NCI-H345 treated with DMSO at 0.1 percent for 48 hours (cell line): ENCODE results near the gene TRIAP1.

Experiments
- DNase-seq: peaks from one replicate; lab custom pipeline; 2025; ENCODE audit not compliant: unreplicated experiment; lab: John Stamatoyannopoulos, UW

The TRIAP1 gene

DNA sequence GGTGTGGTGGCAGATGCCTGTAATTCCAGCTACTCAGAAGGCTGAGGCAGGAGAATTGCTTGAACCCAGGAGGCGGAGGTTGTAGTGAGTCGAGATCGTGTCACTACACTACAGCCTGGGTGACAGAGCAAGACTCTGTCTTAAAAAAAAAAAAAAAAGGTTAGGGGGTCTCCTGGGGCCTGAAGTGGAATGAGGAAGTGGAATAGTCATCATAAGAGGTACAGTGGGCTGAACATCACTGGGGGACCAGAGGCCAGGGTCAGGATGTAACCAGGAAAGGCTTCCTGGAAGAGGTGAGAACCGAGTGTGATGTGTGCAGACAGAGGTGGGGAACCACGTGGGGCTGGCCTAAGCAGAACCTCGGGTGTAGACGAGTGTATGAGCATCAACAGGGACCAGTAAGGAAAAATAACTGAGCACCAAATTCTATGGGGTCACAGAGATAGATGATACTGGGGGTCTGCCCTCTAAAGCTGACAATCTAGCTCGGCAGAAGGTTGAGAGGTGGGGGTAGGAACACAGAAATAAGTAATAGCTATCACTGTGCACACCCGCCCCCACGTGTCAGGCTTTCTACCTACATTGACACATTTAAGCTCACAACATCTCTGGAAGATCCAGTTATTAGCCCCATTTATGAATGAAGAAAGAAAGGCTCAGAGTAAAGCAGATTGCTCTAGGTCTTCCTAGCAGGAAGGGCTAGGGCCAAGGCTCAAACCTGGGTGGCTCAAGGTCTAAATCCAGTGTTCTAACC, 13.2 kb downstream of the TRIAP1 start:
- DNase-seq, result no peak

DNA sequence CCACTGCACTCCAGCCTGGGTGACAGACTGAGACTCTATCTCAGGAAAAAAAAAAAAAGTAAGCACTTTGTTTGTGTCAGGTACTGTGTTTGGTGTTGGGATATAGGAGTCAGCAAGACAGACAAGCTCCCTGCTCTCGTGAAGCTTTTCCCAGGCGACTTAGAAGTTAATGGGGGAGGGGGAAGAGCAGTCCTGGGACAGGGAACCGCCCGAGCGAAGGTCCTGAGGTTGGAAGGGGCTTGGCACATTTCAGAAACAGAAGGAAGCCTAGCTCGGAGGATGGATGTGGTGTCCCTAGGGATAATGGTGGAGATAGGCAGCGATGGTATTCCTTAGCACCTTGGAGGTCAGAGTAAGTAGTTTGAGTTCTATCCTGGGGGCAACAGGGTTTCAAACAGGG, 16.8 kb downstream of the TRIAP1 start:
- DNase-seq, result no peak

GRCh38 chr12:120428597-120429229, 17.5 kb downstream of the TRIAP1 start:
- DNase-seq, result no peak

- DNase-seq, result no peak
Observed at GRCh38 chr12:120425797-120426196, 20.4 kb downstream of the TRIAP1 start.

- DNase-seq, result no peak
Observed at GRCh38 chr12:120422892-120423456, 23.2 kb downstream of the TRIAP1 start.

- DNase-seq, result no peak
Observed at GRCh38 chr12:120421701-120422100, 24.5 kb downstream of the TRIAP1 start.

GRCh38 chr12:120417917-120418580, 28.1 kb downstream of the TRIAP1 start:
- no peak for DNase-seq

DNA sequence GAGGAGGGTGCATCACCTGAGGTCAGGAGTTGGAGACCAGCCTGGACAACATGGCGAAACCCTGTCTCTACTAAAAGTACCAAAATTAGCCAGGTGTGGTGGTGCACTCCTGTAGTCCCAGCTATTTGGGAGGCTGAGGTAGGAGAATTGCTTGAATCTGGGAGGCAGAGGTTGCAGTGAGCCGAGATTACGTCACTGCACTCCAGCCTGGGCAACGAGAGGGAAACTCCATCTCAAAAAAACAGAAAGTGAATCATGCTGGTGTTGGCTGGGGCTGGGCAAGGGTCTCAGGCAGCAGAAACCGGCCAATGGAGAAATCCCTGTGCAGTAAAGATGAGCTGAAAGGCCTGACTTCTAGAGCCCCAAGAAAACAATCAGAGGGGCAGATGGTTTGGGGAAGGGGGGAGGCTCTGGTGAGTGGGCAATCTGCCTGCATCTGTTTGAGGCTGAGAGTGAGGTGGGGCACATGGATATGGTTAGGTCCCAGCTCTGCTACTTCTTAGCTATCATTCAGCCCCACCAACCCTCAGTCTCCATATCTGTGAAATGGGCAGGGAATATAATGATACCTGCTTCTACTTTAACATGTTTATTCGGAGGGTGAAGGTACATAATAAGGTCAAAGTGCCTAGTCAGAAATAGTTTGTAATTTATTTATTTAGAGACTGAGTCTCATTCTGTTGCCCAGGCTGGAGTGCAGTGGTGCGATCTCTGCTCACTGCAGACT, 29.5 kb downstream of the TRIAP1 start:
- DNase-seq, result no peak

- no peak for DNase-seq
Observed at GRCh38 chr12:120413901-120414695, 32.1 kb downstream of the TRIAP1 start.

- no peak for DNase-seq
Observed at GRCh38 chr12:120412421-120412820, 33.8 kb downstream of the TRIAP1 start.

GRCh38 chr12:120408771-120409170, 37.4 kb downstream of the TRIAP1 start:
- DNase-seq, result no peak

- no peak for DNase-seq
Observed at GRCh38 chr12:120406553-120406952, 39.6 kb downstream of the TRIAP1 start.

- DNase-seq, result no peak
Observed at GRCh38 chr12:120406069-120406468, 40.1 kb downstream of the TRIAP1 start.

GRCh38 chr12:120404271-120404670, 41.9 kb downstream of the TRIAP1 start:
- no peak for DNase-seq

GRCh38 chr12:120403869-120404268, 42.3 kb downstream of the TRIAP1 start:
- DNase-seq, result no peak

GRCh38 chr12:120402217-120402616, 44.0 kb downstream of the TRIAP1 start:
- DNase-seq, result no peak

DNA sequence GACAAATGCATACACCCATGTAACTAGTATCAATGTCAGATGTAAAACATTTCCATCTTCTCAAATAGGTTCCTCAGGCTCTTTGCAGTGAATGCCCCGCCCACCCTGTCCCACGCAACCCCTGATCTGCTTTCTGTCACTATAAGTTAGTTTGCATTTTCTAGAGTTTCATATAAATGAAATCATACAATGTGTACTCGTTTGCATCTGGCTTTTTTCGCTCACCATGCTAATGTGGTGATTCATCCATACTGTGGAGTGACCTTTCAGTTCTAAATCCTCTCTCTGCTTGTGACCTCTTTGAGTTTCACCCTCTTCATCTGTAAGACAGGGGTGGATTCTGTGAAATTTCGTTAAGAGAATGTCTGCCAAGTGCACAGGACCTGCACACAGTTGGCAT, 46.7 kb downstream of the TRIAP1 start:
- no peak for DNase-seq

DNA sequence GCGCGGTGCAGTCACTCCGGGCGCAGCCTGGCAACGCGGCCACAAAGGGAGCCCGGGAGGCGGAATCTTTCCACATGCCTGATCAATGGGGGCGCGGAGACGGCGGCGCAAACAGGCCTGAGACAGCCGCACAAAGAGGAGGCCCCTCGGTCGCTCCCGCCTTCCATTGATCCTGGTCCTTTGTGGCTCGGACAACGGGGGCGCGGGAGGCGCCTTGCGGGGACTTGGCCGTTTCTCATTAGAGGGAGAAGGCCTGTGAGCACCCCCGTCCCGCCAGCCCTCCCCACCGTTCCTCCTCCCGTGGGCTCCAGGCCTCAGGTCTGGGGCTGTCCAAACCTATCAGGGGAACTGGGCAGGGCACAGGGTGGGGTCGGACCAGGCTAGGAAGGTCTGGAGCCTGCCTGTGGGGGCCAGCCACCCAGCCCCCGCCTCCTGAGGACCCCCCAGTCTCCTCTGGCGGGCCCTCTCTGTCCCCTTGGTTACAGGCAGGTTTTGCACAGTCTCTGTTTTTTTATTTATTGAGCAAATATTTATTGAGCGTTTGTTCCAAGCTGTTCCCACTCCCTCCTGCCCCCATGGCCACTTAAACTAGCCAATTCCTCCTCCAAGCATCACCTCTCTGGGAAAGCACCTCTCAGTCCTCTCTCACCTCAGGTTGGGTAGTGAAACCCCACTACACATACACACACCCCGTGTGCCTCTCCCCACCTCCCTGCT, 48.2 kb downstream of the TRIAP1 start:
- no peak for DNase-seq

GRCh38 chr12:120394483-120395367, 51.5 kb downstream of the TRIAP1 start:
- peak; percentile 56 for DNase-seq
